ENCODE data around the gene PGA3.
A peak's percentile ranks its signal among the peaks of the same experiment; 100 is the strongest.
"Not testable (repeated sequence)": the region's sequence is repeated elsewhere in the genome, so short reads cannot be mapped to it uniquely, and the experiment has no call there.

PGA3 gene

GRCh38 chr11:61202950-61203746 is at the start of gene PGA3:
PGA3 (plus strand) TSS chr11:61203515; CDS start chr11:61203565, 50 bp downstream.
- DNase-seq = not testable (repeated sequence)

- no peak for DNase-seq
Observed at GRCh38 chr11:61153593-61154095, 49.7 kb upstream of the PGA3 start.

- no peak for DNase-seq
Observed at GRCh38 chr11:61154528-61154927, 48.8 kb upstream of the PGA3 start.

- no peak for DNase-seq
Observed at GRCh38 chr11:61155312-61155711, 48.0 kb upstream of the PGA3 start.

GRCh38 chr11:61155741-61156140 is 47.6 kb upstream of the PGA3 start:
- DNase-seq = no peak

GRCh38 chr11:61157743-61158142 is 45.6 kb upstream of the PGA3 start:
- no peak for DNase-seq

GRCh38 chr11:61158691-61159381 is 44.5 kb upstream of the PGA3 start:
- DNase-seq = no peak

GRCh38 chr11:61160487-61161189 is 42.7 kb upstream of the PGA3 start:
- no peak for DNase-seq

- peak; percentile 97 for DNase-seq
Observed at GRCh38 chr11:61161190-61162091, 41.9 kb upstream of the PGA3 start, which contains the start of gene VPS37C. VPS37C (minus strand) TSS chr11:61161426; CDS start chr11:61138829, 22,597 bp downstream.

- peak; percentile 44 for DNase-seq
Observed at GRCh38 chr11:61162092-61162941, 41.0 kb upstream of the PGA3 start.

GRCh38 chr11:61163021-61163420 is 40.3 kb upstream of the PGA3 start:
- DNase-seq = no peak

- DNase-seq = peak; percentile 33
Observed at GRCh38 chr11:61163714-61164605, 39.4 kb upstream of the PGA3 start.

- DNase-seq = no peak
Observed at GRCh38 chr11:61164606-61165424, 38.5 kb upstream of the PGA3 start.

- not testable (repeated sequence) for DNase-seq
Observed at GRCh38 chr11:61165785-61166184, 37.5 kb upstream of the PGA3 start.

GRCh38 chr11:61166331-61166730 is 37.0 kb upstream of the PGA3 start:
- not testable (repeated sequence) for DNase-seq

- DNase-seq = no peak
Observed at GRCh38 chr11:61168042-61168688, 35.1 kb upstream of the PGA3 start.

GRCh38 chr11:61168800-61169199 is 34.5 kb upstream of the PGA3 start:
- DNase-seq = no peak

- DNase-seq = no peak
Observed at GRCh38 chr11:61170566-61170965, 32.7 kb upstream of the PGA3 start.

GRCh38 chr11:61171907-61172306 is 31.4 kb upstream of the PGA3 start:
- DNase-seq = no peak
